Mucosa of gallbladder (tissue), 1 donor: ENCODE data around the gene ZNHIT1. TPM values are rescaled to one million over a fixed set of nuclear protein-coding genes. Genes with fewer than 3 reads are reported as not detected.
A peak's percentile ranks its signal among the peaks of the same experiment; 100 is the strongest.

ENCODE experiments used
- DNase-seq: peaks from one replicate; pipeline ENCODE4 v3.0.0-alpha.2; 2020; ENCODE audit warnings: low spot score
- total RNA-seq: library from RNA; stranded (reverse); gene quantifications from one replicate; pipeline ENCODE4 v1.2.1, GENCODE V29; 2021
- donor health status: DM: no; HTN: no; CAD: no.

ZNHIT1 gene
- total RNA-seq: 92.6 TPM

DNA sequence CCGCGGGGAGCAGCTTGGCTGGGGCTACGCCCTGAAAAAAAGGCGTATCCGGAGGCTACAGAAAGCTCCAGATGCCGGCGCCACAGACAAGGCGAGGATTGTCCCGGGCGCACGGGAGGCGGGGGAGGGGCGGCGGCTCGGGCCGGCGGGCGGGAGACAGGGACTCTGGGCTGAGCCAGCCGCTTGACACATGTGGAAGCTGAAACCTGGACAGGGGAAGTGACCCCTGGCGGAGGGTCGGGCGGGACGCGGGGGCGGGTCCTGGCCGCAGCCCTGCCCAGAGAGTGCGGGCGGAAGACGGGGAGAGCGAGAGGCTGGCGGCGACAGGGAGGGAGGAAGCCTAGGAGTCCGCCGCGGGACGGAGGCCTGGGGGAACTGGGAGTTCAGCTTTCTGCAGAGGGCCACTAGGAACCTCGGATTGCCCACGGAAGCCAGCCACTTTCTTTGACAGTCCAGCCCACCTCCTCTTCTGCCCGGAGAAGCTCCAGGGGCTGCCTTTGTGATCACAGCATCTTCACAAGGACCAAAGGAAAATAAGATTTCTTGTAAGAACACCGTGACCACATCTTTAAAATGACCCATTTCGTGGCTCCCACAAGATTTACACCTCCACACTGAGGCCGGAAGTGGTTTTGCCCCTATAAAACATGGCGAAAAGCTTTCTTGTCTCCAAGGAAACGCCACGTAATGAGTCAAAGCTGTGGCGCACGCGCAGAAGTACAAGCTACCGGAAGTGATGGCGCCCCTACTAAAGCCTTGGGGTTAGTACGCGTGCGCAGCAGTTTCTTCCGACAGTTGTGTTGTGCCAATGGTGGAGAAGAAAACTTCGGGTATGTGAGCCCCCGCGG is at the start of gene ZNHIT1, which contains the start of gene PLOD3:
Gene ZNHIT1, plus strand, starts transcription at position 778 of the 848 bp plus-strand sequence. Its CDS starts 31 bp downstream, at position 809.
Gene PLOD3, minus strand, starts transcription at position 194 of the 848 bp plus-strand sequence. CDS start 307 bp downstream, outside the sequence.
- DNase-seq: peak; percentile 98

DNA sequence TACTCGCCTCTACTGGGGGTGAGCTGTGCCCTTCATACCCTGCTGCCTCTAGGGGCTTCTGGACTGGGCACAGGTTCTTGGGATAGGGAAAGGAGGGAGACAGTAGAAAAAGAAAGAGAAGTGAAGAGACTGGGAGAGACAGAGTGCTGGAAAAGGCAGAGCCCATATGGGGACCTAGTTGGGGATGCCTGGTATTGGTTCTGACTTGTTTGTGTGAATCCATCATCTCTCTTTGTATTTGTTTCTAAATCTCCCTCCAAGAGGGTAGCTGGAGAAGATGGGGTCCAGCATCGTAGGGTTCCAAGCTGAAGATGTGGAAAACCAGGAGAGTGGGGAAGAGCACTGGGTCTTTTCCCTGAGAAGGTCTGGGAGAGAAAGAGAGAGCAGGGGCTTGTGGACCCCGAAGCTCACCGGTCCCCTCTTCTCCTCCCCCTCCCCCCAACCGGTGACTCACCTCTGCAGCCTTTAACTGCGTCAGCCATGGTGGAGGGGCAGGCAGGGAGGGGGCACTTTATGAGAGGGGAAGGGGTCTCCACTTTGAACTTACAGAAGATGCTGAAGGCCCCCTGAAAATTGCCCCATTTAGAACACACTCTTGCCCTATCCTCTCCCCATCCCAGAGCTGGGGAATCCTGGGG is 49.4 kb upstream of the ZNHIT1 start:
- no peak for DNase-seq

DNA sequence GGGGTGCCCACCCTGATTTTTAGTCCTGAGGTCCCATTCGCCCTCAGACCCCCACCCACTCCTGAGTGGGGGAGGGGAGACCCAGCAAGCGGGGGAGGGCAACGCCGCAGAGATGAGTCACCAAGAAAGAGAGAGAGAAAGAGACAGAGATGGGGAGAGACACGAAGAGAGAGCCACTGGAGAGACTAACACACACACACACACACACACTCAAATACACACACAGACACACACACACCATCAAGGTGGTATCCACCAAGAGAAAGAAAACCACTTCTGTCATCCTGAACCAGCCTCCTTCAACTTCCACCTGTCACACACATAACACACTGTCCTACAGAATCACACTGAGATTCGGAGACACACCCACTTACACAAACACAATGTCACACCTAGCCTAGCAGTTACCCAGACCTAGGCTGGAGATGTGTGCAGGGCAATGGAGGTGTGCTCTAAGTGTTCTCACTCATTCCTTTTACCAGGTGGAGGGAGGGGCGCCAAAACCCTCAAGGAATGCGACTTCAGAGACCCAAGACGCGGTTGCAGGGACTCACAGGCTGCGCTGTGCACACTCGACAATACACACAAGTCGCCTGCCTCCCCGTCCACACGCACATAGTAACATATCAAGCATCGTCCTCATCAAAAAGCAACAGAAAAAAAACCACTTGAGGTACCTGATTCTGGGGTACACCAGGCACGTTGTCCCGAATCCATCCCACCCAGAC is 48.7 kb upstream of the ZNHIT1 start:
- DNase-seq: no peak

DNA sequence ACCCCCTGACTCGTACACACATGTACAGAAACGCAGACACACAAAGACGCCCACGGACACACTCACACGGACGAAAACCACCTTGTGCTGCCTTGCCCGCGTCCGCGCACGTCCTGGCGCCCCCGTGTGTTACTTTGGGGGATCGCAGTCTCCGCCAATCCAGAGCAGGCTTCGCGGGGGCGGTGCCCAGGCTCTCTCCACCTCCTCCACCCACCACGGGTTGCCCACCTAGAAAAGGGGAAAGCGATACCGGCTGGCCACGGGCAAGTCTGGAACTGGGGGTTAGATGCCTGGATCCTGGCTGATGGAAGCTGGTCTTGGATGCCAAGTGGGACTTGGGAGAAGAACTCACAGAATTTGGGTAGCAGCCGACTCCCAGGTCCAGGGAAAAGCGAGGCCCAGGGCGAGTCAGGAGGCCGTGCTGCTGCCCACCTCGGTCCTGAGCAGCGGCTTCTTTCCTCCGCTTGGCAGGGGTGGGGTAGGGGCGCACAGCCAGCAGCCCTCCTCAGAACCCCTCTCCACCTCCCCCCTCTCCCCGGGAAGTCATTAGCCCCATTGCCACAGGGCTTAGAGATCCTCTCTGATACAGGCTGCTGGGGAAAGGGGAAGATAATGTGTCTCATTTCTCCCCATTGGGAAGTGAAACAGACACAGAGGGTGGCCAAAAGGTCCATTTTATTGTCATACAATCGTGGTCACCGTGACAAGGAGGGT is 48.0 kb upstream of the ZNHIT1 start:
- peak; percentile 62 for DNase-seq

DNA sequence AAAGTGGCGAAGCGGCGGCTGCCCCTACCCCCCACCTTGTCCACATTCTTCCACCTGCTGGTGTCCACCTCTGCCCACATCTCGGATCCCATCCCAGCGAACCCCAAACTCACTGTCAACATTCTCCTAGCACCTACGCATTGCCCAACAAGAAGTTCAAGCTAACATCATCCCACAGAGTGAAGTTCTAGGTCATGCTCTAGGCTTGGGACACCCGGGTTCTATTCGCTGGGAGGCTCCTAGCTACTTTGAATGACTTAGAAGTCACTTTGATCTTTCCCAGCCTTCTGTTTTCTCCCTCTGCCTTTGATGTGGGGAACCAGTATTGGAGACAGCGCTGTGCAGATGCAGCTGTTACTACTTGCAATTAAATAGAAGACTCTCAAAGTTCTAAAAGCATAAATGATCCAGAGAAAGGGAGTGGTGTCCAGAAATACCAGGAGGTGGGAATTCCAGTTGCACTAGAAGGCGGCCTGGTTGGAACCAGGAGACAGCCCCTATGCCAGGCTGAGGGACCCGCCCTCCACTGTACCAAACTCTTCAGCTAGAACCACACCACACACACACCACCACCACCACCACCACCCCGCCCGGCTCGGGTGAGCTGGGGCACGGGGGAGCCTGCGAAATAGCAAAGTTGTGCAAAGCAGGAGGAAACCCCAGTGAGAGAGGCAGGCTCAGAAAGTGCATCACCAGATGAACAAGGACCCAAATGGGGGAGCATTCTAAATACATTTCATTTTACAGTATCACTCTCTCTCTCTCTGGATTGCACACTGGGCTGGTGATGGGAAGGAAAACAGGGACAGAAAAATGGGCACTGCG is 47.1 kb upstream of the ZNHIT1 start:
- no peak for DNase-seq

DNA sequence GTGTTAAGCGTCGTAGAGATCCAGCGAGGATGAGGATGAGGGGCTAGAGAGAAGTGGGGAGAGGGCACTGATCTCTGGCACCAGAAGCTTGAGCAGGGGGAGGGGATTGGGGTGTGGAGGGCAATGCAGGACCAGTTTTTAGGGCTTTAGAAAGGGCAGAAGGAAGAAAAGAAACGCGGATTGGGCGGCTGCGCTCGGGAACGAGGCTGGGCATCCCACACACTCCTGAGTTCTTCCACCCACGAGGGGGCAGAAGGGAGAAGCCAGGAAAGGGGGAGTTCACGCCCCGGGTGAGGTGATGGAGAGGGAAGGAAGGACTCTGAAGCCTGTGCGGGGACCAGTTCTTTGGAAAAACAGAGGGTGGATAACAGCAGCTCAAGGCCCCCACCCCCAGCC is 46.5 kb upstream of the ZNHIT1 start:
- DNase-seq: no peak

DNA sequence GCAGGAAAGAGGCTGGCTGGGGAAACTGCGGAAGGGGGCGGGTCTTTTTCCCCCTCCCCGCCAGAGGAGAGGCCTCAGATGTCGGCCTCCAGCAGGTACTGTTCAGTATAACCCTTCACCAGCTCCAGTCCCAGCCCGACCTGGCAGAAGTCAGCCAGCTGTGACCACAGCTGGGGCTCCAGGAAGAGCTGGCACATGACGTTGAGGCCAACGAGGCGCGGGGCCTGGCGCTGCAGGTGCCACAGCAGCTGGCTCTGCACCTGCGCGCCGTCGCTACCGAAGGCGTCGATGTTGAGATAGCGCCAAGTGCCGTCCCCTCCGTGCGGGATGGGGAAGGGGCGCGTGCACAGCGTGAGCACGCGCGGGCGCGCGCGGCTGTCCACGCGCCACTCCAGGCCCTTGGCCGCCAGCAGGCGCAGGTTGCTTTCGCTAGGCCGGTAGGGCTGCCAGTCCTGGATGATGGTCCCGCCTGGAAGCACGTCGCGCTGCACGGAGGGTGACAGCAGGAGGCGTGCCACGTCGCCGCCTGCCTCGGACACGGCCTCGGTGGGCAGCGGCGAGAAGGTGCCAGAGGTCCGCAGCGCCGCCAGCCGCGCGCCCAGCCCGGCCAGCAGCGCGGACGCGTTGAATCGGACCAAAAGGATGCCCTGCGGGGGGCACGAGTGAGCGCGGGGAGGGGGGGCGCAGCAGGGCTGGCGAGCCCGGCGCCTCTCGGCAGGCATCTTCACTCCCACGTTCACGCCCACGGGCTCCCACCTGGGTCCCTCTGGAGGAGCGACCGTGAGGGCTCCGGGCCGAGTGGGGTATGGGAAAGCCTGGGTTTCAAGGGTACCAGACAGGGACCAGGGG is 45.7 kb upstream of the ZNHIT1 start:
- DNase-seq: no peak

DNA sequence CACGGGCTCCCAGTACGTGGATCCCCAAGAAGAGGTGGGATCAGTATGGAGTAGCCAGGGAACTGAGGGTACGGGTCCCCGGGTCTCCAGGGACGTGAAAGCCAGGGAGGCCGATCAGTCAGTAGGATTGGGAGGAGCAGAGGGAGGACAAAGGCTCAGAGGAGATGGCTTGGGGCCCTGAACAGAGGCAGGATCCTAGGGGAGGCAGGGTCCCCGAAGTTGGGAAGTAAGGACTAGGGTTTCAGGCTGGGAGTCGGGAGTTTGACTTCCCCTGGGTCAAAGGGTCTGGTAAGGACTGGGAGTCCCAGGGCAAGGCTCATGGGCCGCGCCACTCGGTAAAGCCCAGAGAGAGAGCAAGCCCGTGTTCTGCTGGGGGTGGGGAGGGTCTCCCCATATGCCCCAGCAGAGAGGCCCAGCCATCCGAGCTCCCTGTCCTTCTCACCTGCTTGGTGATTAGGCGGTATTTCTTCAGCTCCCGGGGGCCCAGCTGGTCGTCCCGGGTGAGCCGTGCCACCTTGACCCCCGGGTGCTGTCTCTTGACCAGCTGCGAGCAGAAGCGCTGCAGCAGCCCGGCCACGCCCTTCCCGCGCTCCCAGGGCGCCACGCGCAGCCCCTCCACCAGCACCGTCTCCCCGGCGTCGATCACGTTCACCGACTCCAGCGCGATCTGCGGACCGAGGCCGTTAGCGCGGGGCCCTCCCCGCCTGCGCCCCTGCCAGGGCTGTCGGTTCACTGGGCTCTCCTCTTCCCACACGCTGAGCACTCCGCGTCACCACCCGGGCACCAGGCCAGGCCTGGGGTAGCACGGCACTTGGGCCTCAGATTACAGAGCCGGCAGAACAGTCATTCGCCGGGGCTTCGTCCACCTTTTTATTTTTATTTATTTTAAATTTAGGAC is 44.9 kb upstream of the ZNHIT1 start:
- peak; percentile 56 for DNase-seq

DNA sequence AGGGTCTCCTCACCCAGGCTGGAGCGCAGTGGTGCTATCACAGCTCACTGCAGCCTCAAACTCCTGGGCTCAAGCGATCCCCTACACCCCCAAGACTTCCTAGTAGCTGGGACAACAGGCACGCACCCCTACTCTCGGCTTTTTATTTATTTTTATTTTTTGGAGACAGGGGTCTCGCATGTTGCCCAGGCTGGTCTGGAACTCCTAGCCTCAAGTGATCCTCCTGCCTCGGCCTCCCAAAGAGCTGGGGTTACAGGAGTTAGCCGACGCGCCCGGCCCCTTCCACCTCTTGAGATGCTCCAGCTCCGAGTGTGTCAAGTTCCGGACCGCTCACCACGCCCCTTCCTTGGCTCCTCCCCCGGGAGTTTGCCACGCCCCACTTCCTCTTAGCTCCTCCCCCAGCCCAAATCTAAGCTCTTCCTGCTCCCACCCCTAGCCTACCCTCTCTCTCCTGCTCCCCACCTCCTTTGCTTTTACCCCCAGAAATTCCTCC is 44.2 kb upstream of the ZNHIT1 start:
- no peak for DNase-seq

DNA sequence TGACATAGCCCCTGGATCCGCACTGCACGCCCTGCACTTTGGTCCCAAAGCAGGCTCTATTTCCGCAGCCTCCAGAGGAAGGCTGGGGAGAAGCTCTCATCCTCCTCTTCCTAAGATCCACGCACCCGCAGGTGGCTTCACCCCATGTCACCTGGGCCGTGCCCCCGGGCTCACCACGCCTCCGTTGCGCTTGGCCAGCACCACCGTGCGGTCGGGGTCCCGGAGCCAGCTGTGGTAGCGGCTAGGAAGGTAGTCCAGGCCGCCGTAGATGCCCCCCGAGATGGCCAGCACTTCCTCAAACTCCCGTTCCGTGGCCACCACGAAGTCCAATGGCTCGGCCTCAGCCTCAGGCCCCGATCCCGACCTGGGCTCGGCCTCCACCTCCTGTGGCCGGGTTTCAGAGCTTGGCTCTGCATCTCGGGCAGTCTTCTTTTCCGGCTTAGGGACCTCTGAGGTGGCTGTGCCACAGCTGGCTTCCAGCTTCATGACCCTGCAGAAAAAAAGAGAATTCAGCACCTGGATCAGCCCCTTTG is 43.6 kb upstream of the ZNHIT1 start:
- no peak for DNase-seq

DNA sequence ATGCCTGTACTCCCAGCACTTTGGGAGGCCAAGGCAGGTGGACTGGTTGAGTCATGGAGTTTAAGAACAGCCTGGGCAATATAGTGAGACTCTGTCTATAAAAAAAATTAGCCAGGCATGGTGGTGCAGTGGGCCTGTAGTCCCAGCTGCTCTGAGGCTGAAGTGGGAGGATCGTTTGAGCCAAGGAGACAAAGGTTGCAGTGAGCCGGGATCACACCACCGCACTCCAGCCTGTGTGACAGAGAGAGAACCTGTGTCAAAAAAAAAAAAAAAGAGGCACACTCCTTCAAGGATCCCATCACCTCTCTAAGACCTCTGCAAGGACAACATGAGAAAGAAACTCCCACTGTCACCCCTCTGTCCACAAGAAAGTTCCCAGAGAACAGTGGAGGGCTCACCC is 42.3 kb upstream of the ZNHIT1 start:
- DNase-seq: no peak

DNA sequence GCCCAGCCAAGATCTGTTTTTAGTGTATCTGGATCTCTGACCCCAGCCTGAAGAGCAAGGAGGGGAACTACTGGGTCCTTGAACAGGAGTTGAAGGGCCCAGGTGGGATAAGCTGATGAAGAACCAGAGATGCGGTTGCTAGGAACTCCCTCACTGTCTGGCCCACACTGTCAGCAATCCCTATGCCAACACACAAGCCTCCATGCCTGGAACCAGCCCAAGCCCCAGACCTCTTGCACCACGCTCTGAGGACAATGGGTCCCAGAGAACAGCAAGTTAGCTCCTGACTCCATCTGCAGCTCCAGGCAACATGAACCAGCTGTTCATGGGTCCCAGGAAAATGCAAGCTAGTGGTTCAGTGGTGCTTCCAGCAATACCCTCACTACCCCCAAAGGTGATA is 40.3 kb upstream of the ZNHIT1 start:
- no peak for DNase-seq

DNA sequence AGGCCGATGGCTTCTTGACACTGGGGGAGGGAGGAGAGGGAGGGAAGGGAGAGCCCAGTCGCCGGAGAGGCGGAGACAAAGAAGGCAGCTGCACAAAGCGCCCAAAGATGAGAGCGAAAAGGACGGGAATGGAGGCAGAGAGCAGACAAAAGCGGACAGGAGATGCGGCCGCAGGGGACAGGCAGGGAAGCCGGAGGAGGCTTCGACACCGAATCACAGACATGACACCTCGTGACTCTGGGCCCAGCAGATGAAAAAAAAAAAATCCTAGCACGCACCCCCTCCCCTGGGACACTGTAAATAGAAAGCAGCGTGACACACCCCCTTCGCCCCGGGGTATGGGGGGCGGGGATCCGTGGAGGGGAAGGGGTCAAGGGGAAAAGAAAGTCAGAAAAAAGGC is 38.8 kb upstream of the ZNHIT1 start:
- DNase-seq: no peak

DNA sequence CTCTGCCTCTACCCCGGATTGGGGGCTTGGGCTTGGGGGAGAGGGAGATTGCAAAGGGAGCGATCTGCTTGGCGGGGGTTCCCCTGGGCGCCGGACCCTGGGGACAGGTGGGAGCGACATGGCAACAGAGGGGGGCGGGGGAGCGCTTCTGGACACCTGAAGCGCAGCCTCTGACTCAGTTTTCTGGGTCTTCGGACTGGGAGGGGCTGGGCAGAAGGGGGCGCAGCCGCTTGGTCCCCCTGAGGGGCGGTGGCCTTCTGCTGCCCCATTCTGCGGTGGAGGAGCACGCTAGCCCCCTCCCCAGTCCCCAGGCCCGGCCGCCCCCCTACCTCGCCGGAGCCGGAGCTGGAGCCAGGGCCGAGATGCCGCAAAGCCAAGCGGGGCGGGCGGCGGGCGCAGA is 38.3 kb upstream of the ZNHIT1 start:
- no peak for DNase-seq

DNA sequence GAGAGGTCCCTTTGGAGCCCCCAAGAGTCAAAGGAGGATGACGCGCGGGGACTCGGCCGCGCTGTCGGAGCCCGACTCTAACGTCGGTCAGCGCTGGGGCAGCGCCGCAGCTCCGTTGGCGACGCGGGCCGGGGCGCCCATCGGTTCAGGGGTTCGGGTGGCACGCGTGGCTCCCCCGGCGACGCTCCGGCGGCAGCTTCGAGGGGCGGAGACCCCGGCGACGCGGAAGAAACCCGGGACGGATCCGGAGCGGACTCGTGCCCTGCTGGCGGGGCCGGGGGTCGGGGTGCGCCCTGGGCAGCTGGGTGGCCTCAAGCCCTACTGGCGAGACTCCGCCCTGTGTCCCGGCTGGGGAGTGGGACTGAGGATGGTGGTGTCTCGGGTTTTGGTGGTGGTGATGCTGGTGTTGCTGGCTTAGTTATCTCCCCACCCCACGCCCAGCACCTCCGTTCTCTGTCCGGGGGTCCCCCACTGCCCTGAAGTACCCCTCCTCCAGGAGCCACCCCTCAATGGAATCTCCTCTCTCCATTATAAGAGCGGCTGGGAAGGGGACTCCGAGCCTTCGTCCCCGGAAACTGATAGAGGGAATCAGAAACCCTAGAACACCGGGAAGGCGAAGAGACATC is 37.7 kb upstream of the ZNHIT1 start, which contains the start of gene NAT16:
Gene NAT16, minus strand, starts transcription at position 164 of the 626 bp plus-strand sequence. CDS start 5,486 bp downstream, outside the sequence.
- no peak for DNase-seq

DNA sequence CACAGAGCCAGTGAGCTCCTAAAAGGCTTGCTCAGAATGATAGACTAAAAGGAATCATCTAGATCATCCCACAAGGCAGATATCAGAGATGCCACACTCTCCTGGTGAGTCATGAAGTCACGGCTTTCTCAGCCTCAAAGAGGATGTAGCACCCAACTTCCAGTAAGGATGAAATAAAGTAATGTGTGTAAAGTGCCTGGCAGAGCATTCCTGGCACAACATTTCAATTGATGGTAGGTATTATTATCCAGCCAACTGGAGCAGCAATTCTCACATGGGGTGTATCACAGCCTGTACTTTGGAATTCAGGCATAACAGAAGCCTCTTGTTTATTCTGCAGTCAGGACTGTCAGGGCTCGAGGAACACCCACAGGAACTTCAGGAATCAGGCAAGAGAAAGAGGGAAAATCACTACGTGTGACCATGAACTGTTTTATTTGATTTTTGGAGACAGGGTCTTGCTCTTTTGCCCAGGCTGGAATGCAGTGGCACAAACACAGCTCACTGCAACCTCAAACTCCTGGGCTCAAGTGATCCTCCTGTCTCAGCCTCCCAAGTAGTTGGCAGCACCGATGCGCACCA is 32.6 kb upstream of the ZNHIT1 start:
- no peak for DNase-seq

DNA sequence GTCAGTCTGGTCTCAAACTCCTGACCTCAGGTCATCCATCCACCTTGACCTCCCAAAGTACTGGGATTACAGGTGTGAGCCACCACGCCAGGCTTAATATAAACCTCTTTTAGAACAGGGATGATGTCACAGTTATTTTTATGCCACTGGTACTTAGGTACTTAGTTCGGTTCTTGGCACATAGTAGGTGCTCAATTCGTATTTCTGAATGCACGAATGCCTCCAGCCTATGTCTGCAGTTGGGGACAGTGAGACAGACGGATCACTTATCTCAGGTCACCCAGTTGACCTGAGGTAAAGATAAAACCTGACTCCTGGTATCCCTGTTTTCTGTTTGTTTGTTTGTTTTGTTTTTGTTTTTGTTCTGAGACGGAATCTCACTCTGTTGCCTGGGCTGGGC is 31.8 kb upstream of the ZNHIT1 start:
- no peak for DNase-seq
